ENCODE measurements around the gene ALDH8A1. TPM values are rescaled to one million over a fixed set of nuclear protein-coding genes. Genes with fewer than 3 reads are reported as not detected.

Gene ALDH8A1
- total and polyA plus RNA-seq, 7 donors, result 0.58 to 3.8 (median 1.2) TPM; not detected in 2

DNA sequence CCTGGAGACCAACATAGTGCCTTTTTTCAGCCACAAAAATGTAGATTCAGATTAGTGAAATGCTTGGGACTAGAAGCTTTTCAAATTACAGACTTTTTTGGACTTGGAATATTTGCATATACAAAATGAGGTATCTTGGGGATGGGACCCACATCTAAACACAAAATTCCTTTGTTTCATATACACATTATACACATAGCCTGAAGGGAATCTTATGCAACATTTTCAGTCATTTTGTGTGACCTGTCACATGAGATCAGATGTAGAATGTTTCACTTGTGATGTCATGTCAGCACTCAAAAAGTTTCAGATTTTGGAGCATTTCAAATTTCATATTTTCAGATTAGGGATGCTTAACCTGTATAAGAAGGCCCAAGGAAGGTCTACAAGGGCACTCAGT is 44.5 kb upstream of the ALDH8A1 start:
- Histone ChIP-seq H3K4me3 (no peak overlapping the region), H3K9me3 (no peaks in the 10 kb centered on the region), H3K27ac (no peak overlapping the region), H3K36me3 (peaks cover 6 to 61% (median 14%) of the 10 kb centered on the region in 4 donors), H3K4me1 (no peaks in the 10 kb centered on the region), H3K27me3 (no peaks in the 10 kb centered on the region)
- no peak for DNase-seq
- TF ChIP-seq, protein P1, sequence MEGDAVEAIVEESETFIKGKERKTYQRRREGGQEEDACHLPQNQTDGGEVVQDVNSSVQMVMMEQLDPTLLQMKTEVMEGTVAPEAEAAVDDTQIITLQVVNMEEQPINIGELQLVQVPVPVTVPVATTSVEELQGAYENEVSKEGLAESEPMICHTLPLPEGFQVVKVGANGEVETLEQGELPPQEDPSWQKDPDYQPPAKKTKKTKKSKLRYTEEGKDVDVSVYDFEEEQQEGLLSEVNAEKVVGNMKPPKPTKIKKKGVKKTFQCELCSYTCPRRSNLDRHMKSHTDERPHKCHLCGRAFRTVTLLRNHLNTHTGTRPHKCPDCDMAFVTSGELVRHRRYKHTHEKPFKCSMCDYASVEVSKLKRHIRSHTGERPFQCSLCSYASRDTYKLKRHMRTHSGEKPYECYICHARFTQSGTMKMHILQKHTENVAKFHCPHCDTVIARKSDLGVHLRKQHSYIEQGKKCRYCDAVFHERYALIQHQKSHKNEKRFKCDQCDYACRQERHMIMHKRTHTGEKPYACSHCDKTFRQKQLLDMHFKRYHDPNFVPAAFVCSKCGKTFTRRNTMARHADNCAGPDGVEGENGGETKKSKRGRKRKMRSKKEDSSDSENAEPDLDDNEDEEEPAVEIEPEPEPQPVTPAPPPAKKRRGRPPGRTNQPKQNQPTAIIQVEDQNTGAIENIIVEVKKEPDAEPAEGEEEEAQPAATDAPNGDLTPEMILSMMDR (IDR thresholded peaks at IDR 0.05), result no peak
- TF ChIP-seq POLR2AphosphoS5 (IDR thresholded peaks at IDR 0.05), result no peak
- TF ChIP-seq EP300 (IDR thresholded peaks at IDR 0.05), result no peak
- TF ChIP-seq POLR2A (IDR thresholded peaks at IDR 0.05), result no peak
- intact Hi-C loops (cut with DNase I), result no loop called here

- H3K27ac ChIP-seq, result no peak overlapping the region
- H3K27me3 ChIP-seq, result no peaks in the 10 kb centered on the region
- TF ChIP-seq POLR2A (IDR thresholded peaks at IDR 0.05), result no peak
- TF ChIP-seq, protein P1 (IDR thresholded peaks at IDR 0.05), result no peak
- no peak for TF ChIP-seq EP300 (IDR thresholded peaks at IDR 0.05)
- TF ChIP-seq POLR2AphosphoS5 (IDR thresholded peaks at IDR 0.05), result no peak
- intact Hi-C loops (cut with DNase I), result no loop called here
- H3K4me3 ChIP-seq, result no peak overlapping the region
- 97 to 98% methylated on average over 6 of the region's 6 CpGs for WGBS, 2 donors
- DNase-seq, result no peak
- H3K9me3 ChIP-seq, result no peaks in the 10 kb centered on the region
- no peaks in the 10 kb centered on the region for H3K4me1 ChIP-seq
- peaks cover under 1 to 59% (median 11%) of the 10 kb centered on the region in 4 donors for H3K36me3 ChIP-seq
These were observed 42.3 kb upstream of the ALDH8A1 start for GRCh38 chr6:134992155-134992554.

DNA sequence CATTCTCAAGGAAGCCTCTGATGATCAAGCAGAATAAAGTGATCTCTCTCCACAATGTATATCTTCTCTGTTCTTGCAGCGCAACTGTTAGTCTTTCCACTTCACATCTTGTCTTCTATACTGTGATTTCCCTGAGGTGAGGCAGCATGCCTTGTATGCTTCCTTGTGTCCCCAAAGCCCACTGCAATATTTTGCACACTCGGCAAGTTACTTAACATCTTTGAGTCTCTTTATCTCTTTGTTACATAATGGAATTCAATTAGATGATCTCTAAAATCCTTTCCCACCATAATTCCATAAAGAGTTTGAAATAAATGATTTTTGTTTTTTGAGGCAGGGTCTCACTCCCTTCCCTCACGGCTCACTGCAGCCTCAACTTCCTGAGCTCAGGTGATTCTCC is 40.4 kb upstream of the ALDH8A1 start:
- intact Hi-C loops (cut with DNase I), result no loop called here
- Histone ChIP-seq H3K36me3 (peaks cover 0 to 66% (median 7%) of the 10 kb centered on the region in 4 donors), H3K27ac (no peak overlapping the region), H3K4me3 (no peak overlapping the region), H3K27me3 (no peaks in the 10 kb centered on the region), H3K9me3 (no peaks in the 10 kb centered on the region), H3K4me1 (no peaks in the 10 kb centered on the region)
- 91 to 93% methylated on average over 3 of the region's 3 CpGs for WGBS, 2 donors
- TF ChIP-seq POLR2A (IDR thresholded peaks at IDR 0.05), result no peak
- TF ChIP-seq, protein P1 (IDR thresholded peaks at IDR 0.05), result no peak
- TF ChIP-seq POLR2AphosphoS5 (IDR thresholded peaks at IDR 0.05), result no peak
- TF ChIP-seq EP300 (IDR thresholded peaks at IDR 0.05), result no peak
- no peak for DNase-seq

DNA sequence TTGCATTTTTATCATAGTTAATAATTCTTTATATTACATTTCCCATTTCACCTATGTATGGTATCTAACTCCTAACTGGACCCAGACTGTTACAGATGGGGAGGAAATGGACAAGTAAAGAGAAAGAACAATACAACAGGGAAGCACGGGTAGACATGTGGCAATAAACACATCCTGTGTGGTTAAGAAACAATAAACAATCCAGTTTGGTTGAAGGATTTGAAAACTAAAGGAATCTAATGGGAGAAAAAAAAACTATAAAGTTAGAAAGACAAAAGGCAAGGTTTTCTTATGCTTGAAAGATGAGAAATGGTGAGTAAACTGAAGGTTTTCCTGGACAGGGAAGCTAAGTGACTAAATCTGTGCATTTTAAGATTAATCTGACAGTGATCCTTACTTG is 34.9 kb upstream of the ALDH8A1 start:
- intact Hi-C loops (cut with DNase I), result no loop called here
- TF ChIP-seq POLR2A (IDR thresholded peaks at IDR 0.05), result no peak
- no peak for TF ChIP-seq EP300 (IDR thresholded peaks at IDR 0.05)
- no peak for TF ChIP-seq POLR2AphosphoS5 (IDR thresholded peaks at IDR 0.05)
- TF ChIP-seq, protein P1 (IDR thresholded peaks at IDR 0.05), result no peak
- Histone ChIP-seq H3K4me1 (no peaks in the 10 kb centered on the region), H3K4me3 (no peak overlapping the region), H3K36me3 (peaks cover 0 to 64% (median 12%) of the 10 kb centered on the region in 4 donors), H3K27me3 (no peaks in the 10 kb centered on the region), H3K9me3 (no peaks in the 10 kb centered on the region), H3K27ac (no peak overlapping the region)
- no peak for DNase-seq
- 24 to 31% methylated on average over 1 of the region's 1 CpG for whole genome bisulfite sequencing, 2 donors

GRCh38 chr6:134983823-134984222 is 33.9 kb upstream of the ALDH8A1 start:
- intact Hi-C loops (cut with DNase I), result no loop called here
- Histone ChIP-seq H3K36me3 (peaks cover 0 to 74% (median 16%) of the 10 kb centered on the region in 4 donors), H3K27me3 (no peaks in the 10 kb centered on the region), H3K9me3 (no peaks in the 10 kb centered on the region), H3K4me3 (no peak overlapping the region), H3K27ac (no peak overlapping the region), H3K4me1 (no peaks in the 10 kb centered on the region)
- TF ChIP-seq, protein P1 (IDR thresholded peaks at IDR 0.05), result no peak
- TF ChIP-seq POLR2AphosphoS5 (IDR thresholded peaks at IDR 0.05) (no peak), POLR2A (IDR thresholded peaks at IDR 0.05) (no peak), EP300 (IDR thresholded peaks at IDR 0.05) (no peak)
- no peak for DNase-seq
- WGBS, 2 donors, result 93 to 97% methylated on average over 2 of the region's 2 CpGs
